Glutamatergic neuron (in vitro differentiated cells): ENCODE data around the gene SYNE1. TPM values are rescaled to one million over a fixed set of nuclear protein-coding genes. Genes with fewer than 3 reads are reported as not detected.

ENCODE experiments used
- DNase-seq: peaks from one replicate; pipeline ENCODE4 v3.0.0; 2022
- H3K27ac Mint-ChIP-seq: one replicate; pipeline ENCODE4 v1.8.0; 2020; ENCODE audit warnings: mild to moderate bottlenecking, mixed read lengths, inconsistent platforms; ENCODE audit not compliant: unreplicated experiment
- H3K27me3 Mint-ChIP-seq: one replicate; pipeline ENCODE4 v1.8.0; 2020; ENCODE audit warnings: mild to moderate bottlenecking, moderate library complexity, mixed read lengths, inconsistent platforms; ENCODE audit not compliant: unreplicated experiment
- H3K36me3 Mint-ChIP-seq: one replicate; pipeline ENCODE4 v1.8.0; 2020; ENCODE audit warnings: mild to moderate bottlenecking, mixed read lengths, inconsistent platforms; ENCODE audit not compliant: unreplicated experiment
- H3K4me1 Mint-ChIP-seq: one replicate; pipeline ENCODE4 v1.8.0; 2020; ENCODE audit warnings: mild to moderate bottlenecking, low read depth, mixed read lengths, inconsistent platforms; ENCODE audit not compliant: unreplicated experiment
- H3K4me3 Mint-ChIP-seq: one replicate; pipeline ENCODE4 v1.8.0; 2020; ENCODE audit warnings: mild to moderate bottlenecking, mixed read lengths, inconsistent platforms; ENCODE audit not compliant: unreplicated experiment
- H3K9me3 Mint-ChIP-seq: one replicate; pipeline ENCODE4 v1.8.0; 2020; ENCODE audit warnings: mild to moderate bottlenecking, moderate library complexity, mixed read lengths, inconsistent platforms; ENCODE audit not compliant: unreplicated experiment
- total RNA-seq: library from RNA; stranded (reverse); fragmentation: NEBNext Ultra II Directional; extraction: Animal tissue kit (Norgen Biotek cat#: 25700); gene quantifications from one replicate; pipeline ENCODE4 v1.2.1, GENCODE V29; 2021; ENCODE audit not compliant: unreplicated experiment
- TF ChIP-seq, protein P1 (sequence below): fragments of 200-600 bp; sonication (generic); IDR thresholded peaks from one replicate; pipeline ENCODE4 v1.5.0; 2021; ENCODE audit not compliant: partially characterized antibody, unreplicated experiment

The SYNE1 gene
- total RNA-seq, 1 donor from 2014 or later: 23.4 TPM

DNA sequence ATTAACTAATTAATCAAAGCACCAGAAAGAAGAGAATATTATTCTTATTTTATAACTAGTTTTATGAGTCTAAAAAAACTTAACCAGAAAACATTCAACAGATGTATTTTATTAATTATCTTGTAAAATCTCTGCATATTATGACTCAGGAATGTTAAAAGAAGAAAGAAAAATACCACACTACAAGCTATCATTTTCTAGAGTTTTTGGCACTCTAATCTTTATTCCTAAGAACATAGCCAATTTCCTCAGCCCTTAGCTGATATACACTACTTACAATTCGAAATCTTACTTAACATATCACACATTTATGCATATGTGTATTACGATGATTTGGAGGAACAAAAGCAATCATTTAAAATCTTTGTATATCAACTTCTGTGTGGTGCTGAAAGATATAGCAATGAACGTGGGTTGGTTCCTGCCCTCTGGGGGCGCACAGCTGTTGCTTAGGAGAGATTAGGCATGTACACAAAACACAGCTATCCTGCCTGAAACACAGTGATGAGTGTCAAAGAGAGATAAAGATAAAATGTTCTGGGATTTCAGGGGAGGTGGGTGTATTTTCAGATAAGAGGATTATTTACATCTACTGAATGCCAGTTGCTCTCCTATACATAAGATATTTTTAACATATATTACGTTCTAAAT, 404.5 kb downstream of the SYNE1 start:
- no peak overlapping the region for H3K27ac Mint-ChIP-seq

GRCh38 chr6:152229330-152229729, 407.8 kb downstream of the SYNE1 start:
- Mint-ChIP-seq H3K27me3 (no peaks in the 10 kb centered on the region), H3K4me3 (no peak overlapping the region), H3K27ac (no peak overlapping the region), H3K4me1 (no peaks in the 10 kb centered on the region), H3K9me3 (no peaks in the 10 kb centered on the region), H3K36me3 (no peaks in the 10 kb centered on the region)
- no peak for DNase-seq
- TF ChIP-seq, protein P1, sequence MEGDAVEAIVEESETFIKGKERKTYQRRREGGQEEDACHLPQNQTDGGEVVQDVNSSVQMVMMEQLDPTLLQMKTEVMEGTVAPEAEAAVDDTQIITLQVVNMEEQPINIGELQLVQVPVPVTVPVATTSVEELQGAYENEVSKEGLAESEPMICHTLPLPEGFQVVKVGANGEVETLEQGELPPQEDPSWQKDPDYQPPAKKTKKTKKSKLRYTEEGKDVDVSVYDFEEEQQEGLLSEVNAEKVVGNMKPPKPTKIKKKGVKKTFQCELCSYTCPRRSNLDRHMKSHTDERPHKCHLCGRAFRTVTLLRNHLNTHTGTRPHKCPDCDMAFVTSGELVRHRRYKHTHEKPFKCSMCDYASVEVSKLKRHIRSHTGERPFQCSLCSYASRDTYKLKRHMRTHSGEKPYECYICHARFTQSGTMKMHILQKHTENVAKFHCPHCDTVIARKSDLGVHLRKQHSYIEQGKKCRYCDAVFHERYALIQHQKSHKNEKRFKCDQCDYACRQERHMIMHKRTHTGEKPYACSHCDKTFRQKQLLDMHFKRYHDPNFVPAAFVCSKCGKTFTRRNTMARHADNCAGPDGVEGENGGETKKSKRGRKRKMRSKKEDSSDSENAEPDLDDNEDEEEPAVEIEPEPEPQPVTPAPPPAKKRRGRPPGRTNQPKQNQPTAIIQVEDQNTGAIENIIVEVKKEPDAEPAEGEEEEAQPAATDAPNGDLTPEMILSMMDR: no peak

More for the DNA sequence above, 404.5 kb downstream of the SYNE1 start:
- no peaks in the 10 kb centered on the region for H3K9me3 Mint-ChIP-seq
- TF ChIP-seq, protein P1: no peak
- H3K36me3 Mint-ChIP-seq: no peaks in the 10 kb centered on the region
- DNase-seq: no peak
- no peak overlapping the region for H3K4me3 Mint-ChIP-seq
- no peaks in the 10 kb centered on the region for H3K4me1 Mint-ChIP-seq
- H3K27me3 Mint-ChIP-seq: no peaks in the 10 kb centered on the region

DNA sequence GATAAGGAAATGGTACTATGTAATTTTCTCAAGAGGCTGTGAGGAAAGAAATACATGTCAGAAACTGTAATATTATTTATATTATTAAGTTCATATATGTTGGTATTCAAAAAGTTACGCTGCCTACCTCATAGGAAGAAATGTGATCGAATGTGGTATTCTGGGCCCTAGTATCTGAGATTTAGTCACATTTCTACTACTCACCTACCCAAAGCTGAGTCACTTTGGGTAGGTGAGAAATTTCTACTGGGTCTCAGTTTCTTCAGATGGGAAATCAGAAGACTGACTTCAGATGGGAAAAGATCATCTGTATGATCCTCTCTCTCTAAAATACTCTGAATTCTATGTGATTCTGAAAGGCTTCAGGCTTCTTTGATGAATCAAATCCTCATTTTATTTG, 411.0 kb downstream of the SYNE1 start:
- Mint-ChIP-seq H3K4me1 (no peaks in the 10 kb centered on the region), H3K27ac (no peak overlapping the region), H3K27me3 (no peaks in the 10 kb centered on the region), H3K9me3 (peaks cover 3% of the 10 kb centered on the region), H3K36me3 (peaks cover 22% of the 10 kb centered on the region), H3K4me3 (no peak overlapping the region)
- TF ChIP-seq, protein P1: no peak
- no peak for DNase-seq

GRCh38 chr6:152225241-152225934, 411.8 kb downstream of the SYNE1 start:
- no peak overlapping the region for H3K4me3 Mint-ChIP-seq
- no peak overlapping the region for H3K27ac Mint-ChIP-seq
- H3K9me3 Mint-ChIP-seq: peaks cover 3% of the 10 kb centered on the region
- TF ChIP-seq, protein P1: no peak
- no peaks in the 10 kb centered on the region for H3K4me1 Mint-ChIP-seq
- DNase-seq: no peak
- peaks cover 26% of the 10 kb centered on the region for H3K36me3 Mint-ChIP-seq
- no peaks in the 10 kb centered on the region for H3K27me3 Mint-ChIP-seq

DNA sequence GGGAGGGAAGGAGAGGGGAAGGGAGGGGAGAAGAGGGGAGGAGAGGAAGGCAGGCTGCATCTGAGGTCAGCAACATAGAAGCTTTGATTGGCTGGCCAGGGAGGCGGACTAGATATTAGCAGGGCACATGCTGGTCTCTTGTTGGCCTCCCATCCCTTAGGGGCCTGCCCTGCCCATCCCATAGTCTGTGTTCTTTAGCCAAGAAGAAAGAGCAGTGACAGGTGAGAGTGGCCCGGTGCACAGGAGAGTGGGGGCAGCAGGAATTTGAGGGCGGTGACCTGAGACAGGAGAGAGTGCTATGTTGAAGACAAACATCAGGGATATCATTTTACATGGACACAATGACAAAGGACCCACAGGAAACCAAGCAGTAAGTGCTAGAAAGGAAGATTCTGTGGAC, 413.5 kb downstream of the SYNE1 start:
- H3K27ac Mint-ChIP-seq: no peak overlapping the region
- H3K4me1 Mint-ChIP-seq: no peaks in the 10 kb centered on the region
- H3K27me3 Mint-ChIP-seq: no peaks in the 10 kb centered on the region
- peaks cover 26% of the 10 kb centered on the region for H3K36me3 Mint-ChIP-seq
- no peak overlapping the region for H3K4me3 Mint-ChIP-seq
- TF ChIP-seq, protein P1: no peak
- no peak for DNase-seq
- peaks cover 3% of the 10 kb centered on the region for H3K9me3 Mint-ChIP-seq
